Neuronal stem cell (in vitro differentiated cells): Measurements from ENCODE around the gene CAMKK1.

Source experiments
- DNase-seq: peaks from one replicate; pipeline ENCODE4 v3.0.0-alpha.2; 2013; ENCODE audit warnings: low spot score
- H2AFZ ChIP-seq: one replicate; pipeline ENCODE4 v1.6.1; 2013; ENCODE audit warnings: mild to moderate bottlenecking, low read length, inconsistent platforms
- H2AK5ac ChIP-seq: 2 replicates; pipeline ENCODE4 v1.6.1; 2013; ENCODE audit warnings: low read depth, mild to moderate bottlenecking, inconsistent platforms, low read length, moderate library complexity, mixed read lengths
- H2BK120ac ChIP-seq: 2 replicates; pipeline ENCODE4 v1.6.1; 2013; ENCODE audit warnings: low read depth, mild to moderate bottlenecking, inconsistent platforms, low read length, moderate library complexity, mixed read lengths
- H2BK12ac ChIP-seq: one replicate; pipeline ENCODE4 v1.6.1; 2013; ENCODE audit warnings: low read length, inconsistent platforms
- H2BK15ac ChIP-seq: 2 replicates; pipeline ENCODE4 v1.6.1; 2013; ENCODE audit warnings: mild to moderate bottlenecking, low read length, inconsistent platforms, mixed read lengths
- H2BK5ac ChIP-seq: one replicate; pipeline ENCODE4 v1.6.1; 2013; ENCODE audit warnings: inconsistent platforms, mild to moderate bottlenecking, low read length, moderate library complexity
- H3K14ac ChIP-seq: one replicate; pipeline ENCODE4 v1.6.1; 2013; ENCODE audit warnings: low read length, inconsistent platforms
- H3K18ac ChIP-seq: 2 replicates; pipeline ENCODE4 v1.6.1; 2013; ENCODE audit warnings: low read length, inconsistent platforms
- H3K23ac ChIP-seq: 2 replicates; pipeline ENCODE4 v1.6.1; 2013; ENCODE audit warnings: low read depth, mild to moderate bottlenecking, mixed read lengths, low read length, inconsistent platforms; ENCODE audit not compliant: poor library complexity
- H3K27ac ChIP-seq: replicated peaks from 3 replicates; pipeline ENCODE4 v1.5.1; 2013; ENCODE audit warnings: low read length, inconsistent platforms
- H3K27me3 ChIP-seq, 3 experiments: 2 replicates each; pipeline ENCODE4 v1.6.1; 2013; ENCODE audit warnings: low read length in 3 of 3, mild to moderate bottlenecking in 2 of 3, inconsistent platforms in 1 of 3, low read depth in 1 of 3, mixed read lengths in 1 of 3, moderate library complexity in 1 of 3; ENCODE audit not compliant: control insufficient read depth in 3 of 3, insufficient read depth in 3 of 3
- H3K36me3 ChIP-seq, 2 donors: replicated peaks in 1 of 2; 2 replicates each; pipeline ENCODE4 v1.6.1; 2013; ENCODE audit warnings: low read length in 2 of 2; ENCODE audit not compliant: control insufficient read depth in 2 of 2, insufficient read depth in 2 of 2
- H3K4ac ChIP-seq: 2 replicates; pipeline ENCODE4 v1.6.1; 2013; ENCODE audit warnings: inconsistent platforms, mild to moderate bottlenecking, low read length, moderate library complexity
- H3K4me1 ChIP-seq, 2 donors: 1 replicate in 1 of 2; 2 replicates in 1 of 2; pipeline ENCODE4 v1.6.1; 2013; ENCODE audit warnings: low read length in 2 of 2, low read depth in 1 of 2; ENCODE audit not compliant: control insufficient read depth in 2 of 2, insufficient read depth in 1 of 2
- H3K4me2 ChIP-seq: one replicate; pipeline ENCODE4 v1.6.1; 2013; ENCODE audit warnings: mild to moderate bottlenecking, low read length, inconsistent platforms; ENCODE audit not compliant: insufficient read depth, poor library complexity, severe bottlenecking
- H3K4me3 ChIP-seq, 2 donors: 2 replicates each; pipeline ENCODE4 v1.5.1; 2013; ENCODE audit warnings: low read length in 2 of 2, mild to moderate bottlenecking in 2 of 2, inconsistent platforms in 1 of 2, moderate library complexity in 1 of 2
- H3K79me1 ChIP-seq: one replicate; pipeline ENCODE4 v1.6.1; 2013; ENCODE audit warnings: low read depth, mild to moderate bottlenecking, inconsistent platforms, low read length, moderate library complexity
- H3K9ac ChIP-seq: one replicate; pipeline ENCODE4 v1.6.1; 2013; ENCODE audit warnings: mild to moderate bottlenecking, low read depth, low read length, inconsistent platforms; ENCODE audit not compliant: poor library complexity
- H3K9me3 ChIP-seq, 2 donors: replicated peaks in 1 of 2; 2 replicates each; pipeline versions ENCODE3 to v1.6.1; 2013; ENCODE audit warnings: low read length in 2 of 2, mild to moderate bottlenecking in 2 of 2, inconsistent platforms in 1 of 2, low read depth in 1 of 2, mixed read lengths in 1 of 2, moderate library complexity in 1 of 2; ENCODE audit not compliant: control insufficient read depth in 2 of 2, insufficient read depth in 1 of 2
- H4K8ac ChIP-seq: one replicate; pipeline ENCODE4 v1.6.1; 2013; ENCODE audit warnings: low read depth, mild to moderate bottlenecking, inconsistent platforms, low read length, moderate library complexity
- H4K91ac ChIP-seq: one replicate; pipeline ENCODE4 v1.6.1; 2013; ENCODE audit warnings: low read length, low read depth, mild to moderate bottlenecking, inconsistent platforms; ENCODE audit not compliant: poor library complexity
- WGBS, 2 donors: extraction: QIAGEN DNeasy Blood & Tissue Kit; methylation state at CpG; one replicate each; pipeline ENCODE4 v1.1.7; 2013; ENCODE audit warnings: missing lambda C conversion rate in 2 of 2, mixed read lengths in 1 of 2; ENCODE audit not compliant: insufficient read length in 2 of 2, insufficient replicate concordance in 1 of 2; ENCODE audit errors: extremely low coverage in 2 of 2; 5-methylcytosine and 5-hydroxymethylcytosine counted together

CAMKK1 gene

DNA sequence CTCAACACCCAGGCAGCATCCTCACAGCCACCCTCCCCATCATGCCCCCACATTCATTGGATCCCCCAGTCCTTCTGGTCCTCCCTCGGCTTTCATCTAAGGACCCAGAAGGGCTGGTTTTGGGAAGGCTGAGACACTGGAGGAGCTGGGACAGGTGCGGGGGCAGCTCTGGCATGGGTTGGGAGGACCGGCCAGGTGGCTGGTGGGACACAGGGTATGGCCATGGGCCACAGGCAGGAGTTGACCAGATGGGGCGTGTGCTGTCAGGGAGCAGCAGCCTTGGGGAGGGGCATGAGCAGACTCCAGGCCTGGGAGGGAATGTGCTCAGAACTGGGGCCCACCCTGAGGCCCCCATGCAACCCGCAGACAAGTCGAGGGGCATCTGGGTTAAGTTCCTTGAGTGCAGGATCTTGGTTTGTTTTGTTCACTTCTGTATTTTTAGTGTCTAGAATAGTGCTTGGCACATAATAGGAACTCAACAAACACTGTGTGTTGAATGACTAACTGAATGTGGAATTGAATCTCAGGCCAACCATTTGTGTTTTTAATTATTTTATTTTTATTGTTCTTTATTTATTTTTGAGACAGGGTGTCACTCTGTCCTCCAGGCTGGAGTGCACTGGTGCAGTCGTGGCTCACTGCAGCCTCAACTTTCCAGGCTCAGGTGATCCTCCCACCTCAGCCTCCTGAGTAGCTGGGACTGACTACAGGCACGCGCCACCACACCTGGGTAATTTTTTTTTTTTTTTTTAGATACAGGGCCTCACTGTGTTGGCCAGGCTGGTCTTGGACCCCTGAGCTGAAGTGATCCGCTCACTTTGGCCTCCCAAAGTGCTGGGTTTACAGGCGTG lies 17.8 kb upstream of the CAMKK1 start:
- Histone ChIP-seq H3K18ac (peak overlapping the region; percentile 8), H3K4me3 (no peak overlapping the region), H3K27me3 (no peaks in the 10 kb centered on the region), H2AFZ (no peak overlapping the region), H3K23ac (no peak overlapping the region), H3K14ac (no peak overlapping the region), H3K4ac (no peak overlapping the region), H3K9me3 (no peaks in the 10 kb centered on the region), H4K8ac (no peak overlapping the region), H2BK5ac (no peak overlapping the region), H2BK15ac (no peak overlapping the region), H3K79me1 (no peaks in the 10 kb centered on the region), H3K27ac (no peak overlapping the region), H2BK12ac (no peak overlapping the region), H3K36me3 (no peaks in the 10 kb centered on the region), H2BK120ac (no peak overlapping the region), H3K4me1 (peaks cover 0 to 3% of the 10 kb centered on the region in 2 donors), H3K9ac (no peak overlapping the region), H4K91ac (no peak overlapping the region), H2AK5ac (no peak overlapping the region), H3K4me2 (no peak overlapping the region)
- WGBS, 2 donors = no CpG with 5 or more reads among the region's 11 CpGs
- DNase-seq = no peak

DNA sequence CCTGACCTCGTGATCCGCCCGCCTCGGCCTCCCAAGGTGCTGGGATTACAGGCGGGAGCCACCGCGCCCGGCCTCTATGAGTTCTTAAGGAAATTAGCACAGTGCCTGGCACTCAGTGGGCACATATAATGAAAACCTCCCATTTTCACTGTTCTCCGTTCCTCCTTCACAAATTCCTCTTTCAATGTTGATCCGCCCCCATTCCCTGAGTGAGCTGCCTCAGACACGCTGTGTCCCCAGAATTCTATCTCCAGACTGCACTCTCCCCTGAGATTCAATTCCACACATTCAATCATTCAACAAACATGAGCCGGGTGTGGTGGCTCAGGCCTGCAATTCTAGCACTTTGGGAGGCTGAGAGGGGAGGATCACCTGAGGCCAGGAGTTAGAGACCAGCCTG lies 16.4 kb upstream of the CAMKK1 start:
- Histone ChIP-seq H3K4me1 (peaks cover 0 to 3% of the 10 kb centered on the region in 2 donors), H3K9ac (no peak overlapping the region), H3K27me3 (no peaks in the 10 kb centered on the region), H2AFZ (no peak overlapping the region), H3K4me2 (no peak overlapping the region), H3K79me1 (no peaks in the 10 kb centered on the region), H3K23ac (no peak overlapping the region), H2BK15ac (no peak overlapping the region), H4K91ac (no peak overlapping the region), H3K9me3 (no peaks in the 10 kb centered on the region), H3K36me3 (no peaks in the 10 kb centered on the region), H3K18ac (no peak overlapping the region), H3K4me3 (no peak overlapping the region), H2BK5ac (no peak overlapping the region), H3K4ac (no peak overlapping the region), H3K27ac (no peak overlapping the region), H3K14ac (no peak overlapping the region), H2BK12ac (no peak overlapping the region), H4K8ac (no peak overlapping the region), H2AK5ac (no peak overlapping the region), H2BK120ac (no peak overlapping the region)
- WGBS, 2 donors = no CpG with 5 or more reads among the region's 12 CpGs
- no peak for DNase-seq

DNA sequence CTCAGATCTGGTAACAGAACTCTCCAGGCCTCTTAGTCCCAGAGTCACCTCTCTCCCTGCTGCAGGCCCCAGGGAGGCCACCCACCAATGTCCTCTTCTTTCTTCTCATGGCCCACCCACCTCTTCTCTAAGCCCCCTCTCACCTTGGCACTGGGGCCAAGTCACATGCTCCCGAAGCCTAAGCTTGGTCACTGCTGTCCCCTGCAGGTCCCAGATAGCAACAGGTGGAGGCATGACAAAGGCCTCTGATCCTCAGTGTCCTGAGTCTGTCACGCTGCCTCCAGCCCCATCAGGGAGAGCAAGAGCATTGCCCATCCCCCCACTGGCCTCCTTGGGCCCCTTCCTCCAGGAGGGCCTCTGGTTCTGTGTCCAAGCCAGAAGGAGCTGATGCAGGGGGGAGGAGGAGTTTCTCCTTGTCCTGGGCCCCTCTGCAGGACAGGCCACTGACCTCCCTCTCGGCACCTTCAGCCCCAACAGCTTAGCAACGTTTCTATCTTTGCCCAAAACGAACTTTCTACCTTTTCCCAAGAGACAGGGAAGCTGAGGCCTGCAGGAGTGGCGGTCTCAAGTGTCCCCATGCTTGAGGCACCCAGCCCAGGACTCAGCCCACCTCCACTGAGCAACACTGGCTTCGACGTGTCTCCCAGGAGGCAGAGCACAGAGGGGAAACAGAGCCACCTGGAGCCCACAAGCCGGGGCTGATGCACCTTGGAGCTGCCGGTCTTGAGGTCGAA lies 14.8 kb upstream of the CAMKK1 start:
- no peaks in the 10 kb centered on the region for H3K27me3 ChIP-seq
- H3K23ac ChIP-seq = no peak overlapping the region
- H4K8ac ChIP-seq = no peak overlapping the region
- WGBS, 2 donors = no CpG with 5 or more reads among the region's 11 CpGs
- peak overlapping the region; percentile 83 for H3K18ac ChIP-seq
- H2AK5ac ChIP-seq = peak overlapping the region; percentile 93
- H3K36me3 ChIP-seq = no peaks in the 10 kb centered on the region
- H3K9me3 ChIP-seq = no peaks in the 10 kb centered on the region
- peaks cover 2 to 3% of the 10 kb centered on the region in 2 donors for H3K4me1 ChIP-seq
- no peak overlapping the region for H3K4me3 ChIP-seq
- H3K4me2 ChIP-seq = no peak overlapping the region
- H2BK15ac ChIP-seq = peak overlapping the region; percentile 1
- no peak overlapping the region for H2BK120ac ChIP-seq
- no peak overlapping the region for H3K14ac ChIP-seq
- no peak for DNase-seq
- H2BK12ac ChIP-seq = no peak overlapping the region
- no peak overlapping the region for H3K9ac ChIP-seq
- H3K4ac ChIP-seq = peak overlapping the region; percentile 97
- no peak overlapping the region for H2BK5ac ChIP-seq
- no peak overlapping the region for H3K27ac ChIP-seq
- no peaks in the 10 kb centered on the region for H3K79me1 ChIP-seq
- peak overlapping the region; percentile 43 for H4K91ac ChIP-seq
- peak overlapping the region; percentile 45 for H2AFZ ChIP-seq

DNA sequence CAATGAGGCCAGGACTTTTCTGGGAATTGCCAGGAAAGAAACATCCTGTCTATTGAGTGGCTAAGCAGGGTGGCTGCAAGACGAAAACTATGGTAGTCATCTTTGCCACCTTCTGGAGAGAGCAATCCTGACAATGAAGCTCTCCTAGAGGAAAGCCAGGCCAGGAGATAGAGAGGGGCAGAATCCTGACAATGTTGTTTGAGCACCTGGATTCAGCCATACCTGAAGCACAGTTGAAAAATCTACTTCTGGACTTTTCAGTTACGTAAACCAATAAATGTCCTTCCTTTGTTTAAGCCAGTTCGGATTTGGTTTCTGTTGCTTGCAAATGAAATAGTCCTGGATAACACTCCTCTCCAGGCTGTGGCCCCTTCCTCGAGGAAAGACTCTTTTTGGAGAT lies 14.0 kb upstream of the CAMKK1 start:
- no peaks in the 10 kb centered on the region for H3K79me1 ChIP-seq
- no peaks in the 10 kb centered on the region for H3K27me3 ChIP-seq
- H3K9ac ChIP-seq = no peak overlapping the region
- no peak overlapping the region for H2BK15ac ChIP-seq
- no peak overlapping the region for H2AFZ ChIP-seq
- H2BK12ac ChIP-seq = no peak overlapping the region
- H3K4ac ChIP-seq = no peak overlapping the region
- no peak overlapping the region for H2BK120ac ChIP-seq
- DNase-seq = no peak
- H3K4me2 ChIP-seq = no peak overlapping the region
- no peak overlapping the region for H4K8ac ChIP-seq
- no peak overlapping the region for H2AK5ac ChIP-seq
- peaks cover 2 to 3% of the 10 kb centered on the region in 2 donors for H3K4me1 ChIP-seq
- no CpG with 5 or more reads among the region's 4 CpGs for WGBS, 2 donors
- H3K9me3 ChIP-seq = no peaks in the 10 kb centered on the region
- no peak overlapping the region for H3K23ac ChIP-seq
- no peak overlapping the region for H4K91ac ChIP-seq
- no peak overlapping the region for H3K18ac ChIP-seq
- H2BK5ac ChIP-seq = no peak overlapping the region
- no peak overlapping the region for H3K4me3 ChIP-seq
- H3K14ac ChIP-seq = no peak overlapping the region
- H3K36me3 ChIP-seq = no peaks in the 10 kb centered on the region
- H3K27ac ChIP-seq = no peak overlapping the region
